ENCODE data around the gene R3HDM1. TPM values are rescaled to one million over a fixed set of nuclear protein-coding genes. Genes with fewer than 3 reads are reported as not detected.

Gene R3HDM1
- total RNA-seq, 1 donor from 2014 or later = 18.2 TPM

DNA sequence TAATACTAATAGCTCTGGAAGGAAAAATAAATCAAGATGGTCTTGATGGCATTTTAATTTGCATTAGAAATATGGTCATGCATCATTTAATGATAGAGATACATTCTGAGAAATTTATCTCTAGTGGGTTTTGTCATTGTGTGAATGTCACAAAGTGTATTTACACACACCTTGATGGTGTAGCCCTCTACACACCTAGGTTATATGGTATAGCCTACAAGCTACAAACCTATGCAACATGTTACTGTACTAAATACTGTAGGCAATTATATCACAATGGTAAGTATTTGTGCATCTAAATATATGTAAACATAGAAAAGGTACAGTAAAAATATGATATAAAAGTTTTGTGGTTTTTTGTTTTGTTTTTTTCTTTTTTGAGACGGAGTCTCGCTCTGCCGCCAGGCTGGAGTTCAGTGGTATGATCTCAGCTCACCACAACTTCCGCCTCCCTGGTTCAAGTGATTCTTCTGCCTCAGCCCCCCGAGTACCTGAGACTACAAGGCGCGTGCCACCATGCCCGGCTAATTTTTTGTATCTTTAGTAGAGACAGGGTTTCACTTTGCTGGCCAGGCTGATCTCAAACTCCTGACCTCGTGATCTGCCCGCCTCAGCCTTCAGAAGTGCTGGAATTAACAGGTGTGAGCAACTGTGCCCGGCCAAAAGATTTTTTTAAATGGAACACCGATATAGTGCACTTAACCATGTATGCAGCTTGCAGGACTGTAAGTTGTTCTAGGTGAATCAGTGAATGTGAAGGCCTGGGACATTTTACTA, 126.7 kb downstream of the R3HDM1 start:
- no peaks in the 10 kb centered on the region for H3K27me3 ChIP-seq
- no peaks in the 10 kb centered on the region for H3K9me3 ChIP-seq
- intact Hi-C loops (cut with DNase I) = no loop called here
- no peak overlapping the region for H3K4me3 ChIP-seq
- peaks cover 0 to 15% of the 10 kb centered on the region in 2 donors for H3K36me3 ChIP-seq
- no peak for DNase-seq (ENCODE audit: extremely low spot score in 2 of 2)
- no peaks in the 10 kb centered on the region for H3K4me1 ChIP-seq
- TF ChIP-seq CTCF (IDR thresholded peaks at IDR 0.05) = no peak
- no peak for TF ChIP-seq POLR2A (IDR thresholded peaks at IDR 0.05)
- TF ChIP-seq POLR2AphosphoS5 (IDR thresholded peaks at IDR 0.05; ENCODE audit: insufficient read depth in 1 of 2, low read depth in 1 of 2) = no peak
- H3K27ac ChIP-seq = no peak overlapping the region

DNA sequence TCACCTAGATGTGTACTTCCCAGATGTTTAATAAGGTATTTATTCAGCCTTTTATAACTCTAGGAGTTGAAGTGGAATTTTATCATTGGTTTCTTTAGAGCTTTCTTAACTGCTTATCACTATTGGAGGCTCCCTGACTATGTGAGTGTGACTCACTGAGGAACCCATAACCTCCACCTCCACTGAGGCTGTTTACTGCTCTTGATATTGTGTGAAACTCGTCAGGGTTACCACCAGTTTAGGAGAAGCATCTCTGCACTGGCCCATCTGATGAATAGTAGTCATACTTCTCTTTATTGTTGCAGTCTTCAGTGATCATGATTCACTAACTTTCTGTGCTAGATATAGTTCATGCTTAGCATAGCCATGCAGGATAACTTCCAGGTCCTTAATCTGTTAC, 130.8 kb downstream of the R3HDM1 start:
- TF ChIP-seq POLR2AphosphoS5 (IDR thresholded peaks at IDR 0.05; ENCODE audit: insufficient read depth in 1 of 2, low read depth in 1 of 2) (no peak), POLR2A (IDR thresholded peaks at IDR 0.05) (no peak), CTCF (IDR thresholded peaks at IDR 0.05) (no peak)
- Histone ChIP-seq H3K36me3 (peaks cover 0 to 8% of the 10 kb centered on the region in 2 donors), H3K4me1 (no peaks in the 10 kb centered on the region), H3K4me3 (no peak overlapping the region), H3K27ac (no peak overlapping the region), H3K9me3 (no peaks in the 10 kb centered on the region), H3K27me3 (no peaks in the 10 kb centered on the region)
- intact Hi-C loops (cut with DNase I) = no loop called here
- no peak for DNase-seq (ENCODE audit: extremely low spot score in 2 of 2)

GRCh38 chr2:135663148-135663700, 131.9 kb downstream of the R3HDM1 start:
- intact Hi-C loops (cut with DNase I) = no loop called here
- no peak for DNase-seq (ENCODE audit: extremely low spot score in 2 of 2)
- H3K36me3 ChIP-seq = peaks cover 0 to 8% of the 10 kb centered on the region in 2 donors
- H3K27ac ChIP-seq = no peak overlapping the region
- H3K4me1 ChIP-seq = no peaks in the 10 kb centered on the region
- H3K4me3 ChIP-seq = no peak overlapping the region
- no peak for TF ChIP-seq CTCF (IDR thresholded peaks at IDR 0.05)
- no peak for TF ChIP-seq POLR2A (IDR thresholded peaks at IDR 0.05)
- TF ChIP-seq POLR2AphosphoS5 (IDR thresholded peaks at IDR 0.05; ENCODE audit: insufficient read depth in 1 of 2, low read depth in 1 of 2) = no peak
- no peaks in the 10 kb centered on the region for H3K27me3 ChIP-seq
- no peaks in the 10 kb centered on the region for H3K9me3 ChIP-seq

GRCh38 chr2:135664623-135665068, 133.4 kb downstream of the R3HDM1 start:
- intact Hi-C loops (cut with DNase I) = no loop called here
- TF ChIP-seq POLR2A (IDR thresholded peaks at IDR 0.05) (no peak), CTCF (IDR thresholded peaks at IDR 0.05) (no peak), POLR2AphosphoS5 (IDR thresholded peaks at IDR 0.05; ENCODE audit: insufficient read depth in 1 of 2, low read depth in 1 of 2) (no peak)

DNA sequence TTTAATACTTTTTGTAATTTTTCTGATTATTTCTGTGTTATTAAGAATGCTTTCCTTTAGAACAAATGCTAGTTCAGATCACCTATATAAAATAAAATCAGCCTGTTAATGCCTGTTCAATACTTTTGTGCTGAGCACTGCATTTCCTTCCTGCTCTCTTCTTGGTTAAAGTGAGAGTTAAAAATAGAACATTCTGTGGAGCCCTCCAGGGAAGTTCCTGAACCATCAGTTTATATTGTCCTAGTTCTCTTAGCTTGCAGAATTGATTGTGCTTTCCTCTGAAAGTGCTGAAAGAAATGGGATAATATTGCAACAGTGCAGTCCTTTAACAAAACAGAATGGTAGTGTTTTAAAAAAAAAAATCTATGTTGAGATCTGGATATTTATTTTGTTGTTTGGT, 135.8 kb downstream of the R3HDM1 start:
- DNase-seq (ENCODE audit: extremely low spot score in 2 of 2) = no peak
- H3K27me3 ChIP-seq = no peaks in the 10 kb centered on the region
- intact Hi-C loops (cut with DNase I) = no loop called here
- no peaks in the 10 kb centered on the region for H3K9me3 ChIP-seq
- H3K36me3 ChIP-seq = peaks cover 0 to under 1% of the 10 kb centered on the region in 2 donors
- H3K27ac ChIP-seq = no peak overlapping the region
- no peaks in the 10 kb centered on the region for H3K4me1 ChIP-seq
- TF ChIP-seq POLR2AphosphoS5 (IDR thresholded peaks at IDR 0.05; ENCODE audit: insufficient read depth in 1 of 2, low read depth in 1 of 2) (no peak), CTCF (IDR thresholded peaks at IDR 0.05) (no peak), POLR2A (IDR thresholded peaks at IDR 0.05) (no peak)
- H3K4me3 ChIP-seq = no peak overlapping the region

More at GRCh38 chr2:135664623-135665068, 133.4 kb downstream of the R3HDM1 start:
- H3K9me3 ChIP-seq = no peaks in the 10 kb centered on the region
- no peak overlapping the region for H3K4me3 ChIP-seq
- no peaks in the 10 kb centered on the region for H3K27me3 ChIP-seq
- DNase-seq (ENCODE audit: extremely low spot score in 2 of 2) = no peak
- H3K4me1 ChIP-seq = no peaks in the 10 kb centered on the region
- H3K27ac ChIP-seq = no peak overlapping the region
- peaks cover 0 to 8% of the 10 kb centered on the region in 2 donors for H3K36me3 ChIP-seq

Measured in vagina (tissue), 2 donors.